Aorta (tissue), 4 donors: ENCODE data around the gene ZNF776. TPM values are rescaled to one million over a fixed set of nuclear protein-coding genes. Genes with fewer than 3 reads are reported as not detected.

Experiments
- polyA plus RNA-seq, 2 donors: library from polyadenylated mRNA; stranded (reverse); fragments of 200-250 nt; gene quantifications; one replicate each; pipeline ENCODE4 v1.2.3, GENCODE V29; 2013
- total RNA-seq, 2 donors: library from RNA; stranded (reverse); fragmentation: NEBNext Ultra II Directional; extraction: Animal tissue kit (Norgen Biotek cat#: 25700); gene quantifications; one replicate each; pipeline ENCODE4 v1.2.1, GENCODE V29; 2021
- donor health status: healthy with polysubstance abuse.
- donor health status: Bipolar disorder and iron deficiency.
- donor health status: DM: no; HTN: no; CAD: no.
- donor health status: DM: yes; HTN: yes; CAD: no.

ZNF776 gene
- total and polyA plus RNA-seq, 4 donors = 4.8 to 13.6 (median 6.6) TPM

Other genes starting within 250 kb of the ZNF776 start
- 1 to 10 TPM; 6.3 to 9.6 TPM for gene ZNF773, start 246.9 kb upstream of the ZNF776 start, total RNA-seq
- 1 to 10 TPM; 2.1 to 5.4 TPM for gene ZNF773, start 246.9 kb upstream of the ZNF776 start, polyA plus RNA-seq
- 1 to 10 TPM; 6.2 to 7.6 TPM for gene ZNF549, start 219.5 kb upstream of the ZNF776 start, total RNA-seq
- 1 to 10 TPM; 1.1 to 3.8 TPM for gene ZNF549, start 219.5 kb upstream of the ZNF776 start, polyA plus RNA-seq
- 1 to 10 TPM; 4.9 to 8.9 TPM for gene ZNF550, start 187.0 kb upstream of the ZNF776 start, total RNA-seq
- gene ZNF550, start 187.0 kb upstream of the ZNF776 start, polyA plus RNA-seq = 1 to 10 TPM; 2.4 to 3.3 TPM
- gene ZNF416, start 167.9 kb upstream of the ZNF776 start, total RNA-seq = 1 to 10 TPM; 4.0 to 6.1 TPM
- gene ZNF416, start 167.9 kb upstream of the ZNF776 start, polyA plus RNA-seq = 1 to 10 TPM; 1.5 to 2.5 TPM
- 1 to 10 TPM; 3.5 to 6.3 TPM for gene ZIK1, start 162.7 kb upstream of the ZNF776 start, total RNA-seq
- gene ZIK1, start 162.7 kb upstream of the ZNF776 start, polyA plus RNA-seq = 1 to 10 TPM in 1 of 2 donors, not detected in 1; 2.4 TPM
- 1 to 10 TPM; 2.3 to 2.5 TPM for gene ZNF530, start 146.9 kb upstream of the ZNF776 start, total RNA-seq
- gene ZNF530, start 146.9 kb upstream of the ZNF776 start, polyA plus RNA-seq = 1 to 10 TPM in 1 of 2 donors, not detected in 1; 1.6 TPM
- gene ZNF134, start 132.6 kb upstream of the ZNF776 start, total RNA-seq = 10 to 100 TPM; 13.1 to 16.6 TPM
- 1 to 10 TPM; 2.4 to 8.1 TPM for gene ZNF134, start 132.6 kb upstream of the ZNF776 start, polyA plus RNA-seq
- gene ZNF211, start 113.6 kb upstream of the ZNF776 start, total RNA-seq = 10 to 100 TPM in 1 of 2 donors, 1 to 10 TPM in 1; 8.9 to 14.8 TPM
- gene ZNF211, start 113.6 kb upstream of the ZNF776 start, polyA plus RNA-seq = 10 to 100 TPM in 1 of 2 donors, 1 to 10 TPM in 1; 1.3 to 10.2 TPM
- gene ZSCAN4, start 77.9 kb upstream of the ZNF776 start, total RNA-seq = not detected
- under 1 TPM in 1 of 2 donors, not detected in 1; 0.50 TPM for gene ZSCAN4, start 77.9 kb upstream of the ZNF776 start, polyA plus RNA-seq
- 1 to 10 TPM; 6.4 to 8.5 TPM for gene ZNF551, start 64.8 kb upstream of the ZNF776 start, total RNA-seq
- gene ZNF551, start 64.8 kb upstream of the ZNF776 start, polyA plus RNA-seq = 1 to 10 TPM; 1.2 to 2.0 TPM
- gene ZNF154, start 37.6 kb upstream of the ZNF776 start, total RNA-seq = 1 to 10 TPM; 2.3 to 6.4 TPM
- gene ZNF154, start 37.6 kb upstream of the ZNF776 start, polyA plus RNA-seq = 1 to 10 TPM in 1 of 2 donors, under 1 TPM in 1; 0.88 to 5.2 TPM
- gene ZNF671, start 19.2 kb upstream of the ZNF776 start, total RNA-seq = 1 to 10 TPM; 2.9 to 5.4 TPM
- gene ZNF671, start 19.2 kb upstream of the ZNF776 start, polyA plus RNA-seq = 1 to 10 TPM; 1.1 to 5.2 TPM
- gene ZNF586, start 22.9 kb downstream of the ZNF776 start, total RNA-seq = 10 to 100 TPM in 1 of 2 donors, 1 to 10 TPM in 1; 9.8 to 17.9 TPM
- 1 to 10 TPM; 3.7 to 6.6 TPM for gene ZNF586, start 22.9 kb downstream of the ZNF776 start, polyA plus RNA-seq
- gene ZNF552, start 68.1 kb downstream of the ZNF776 start, total RNA-seq = 1 to 10 TPM; 8.0 to 8.5 TPM
- gene ZNF552, start 68.1 kb downstream of the ZNF776 start, polyA plus RNA-seq = 1 to 10 TPM; 4.5 to 6.1 TPM
- 10 to 100 TPM; 14.1 to 15.8 TPM for gene ZNF587B, start 83.5 kb downstream of the ZNF776 start, total RNA-seq
- gene ZNF587B, start 83.5 kb downstream of the ZNF776 start, polyA plus RNA-seq = 1 to 10 TPM; 1.5 to 4.6 TPM
- 10 to 100 TPM; 24.9 to 40.8 TPM for gene ZNF587, start 103.0 kb downstream of the ZNF776 start, total RNA-seq
- 1 to 10 TPM; 3.4 to 9.6 TPM for gene ZNF587, start 103.0 kb downstream of the ZNF776 start, polyA plus RNA-seq
- gene ZNF814, start 142.2 kb downstream of the ZNF776 start, total RNA-seq = 10 to 100 TPM; 11.1 to 15.1 TPM
- 1 to 10 TPM; 1.1 to 6.1 TPM for gene ZNF814, start 142.2 kb downstream of the ZNF776 start, polyA plus RNA-seq
- 10 to 100 TPM; 15.7 to 23.5 TPM for gene ZNF417, start 169.8 kb downstream of the ZNF776 start, total RNA-seq
- 1 to 10 TPM; 2.0 to 4.2 TPM for gene ZNF417, start 169.8 kb downstream of the ZNF776 start, polyA plus RNA-seq
- 10 to 100 TPM in 1 of 2 donors, 1 to 10 TPM in 1; 5.2 to 10.1 TPM for gene ZNF418, start 188.6 kb downstream of the ZNF776 start, total RNA-seq
- 1 to 10 TPM; 1.6 to 4.9 TPM for gene ZNF418, start 188.6 kb downstream of the ZNF776 start, polyA plus RNA-seq
- 1 to 10 TPM; 5.7 to 6.7 TPM for gene ZNF256, start 200.9 kb downstream of the ZNF776 start, total RNA-seq
- 1 to 10 TPM in 1 of 2 donors, under 1 TPM in 1; 0.75 to 3.7 TPM for gene ZNF256, start 200.9 kb downstream of the ZNF776 start, polyA plus RNA-seq
- gene C19orf18, start 227.7 kb downstream of the ZNF776 start, total RNA-seq = 1 to 10 TPM; 1.0 to 2.0 TPM
- 1 to 10 TPM in 1 of 2 donors, not detected in 1; 2.9 TPM for gene C19orf18, start 227.7 kb downstream of the ZNF776 start, polyA plus RNA-seq